Glutamatergic neuron (in vitro differentiated cells): ENCODE measurements around the gene PEX13. TPM values are rescaled to one million over a fixed set of nuclear protein-coding genes. Genes with fewer than 3 reads are reported as not detected.
"Not testable (repeated sequence)": the region's sequence is repeated elsewhere in the genome, so short reads cannot be mapped to it uniquely, and the experiment has no call there.

Source experiments
- DNase-seq: peaks from one replicate; pipeline ENCODE4 v3.0.0; 2022
- H3K27ac Mint-ChIP-seq: one replicate; pipeline ENCODE4 v1.8.0; 2020; ENCODE audit warnings: mild to moderate bottlenecking, mixed read lengths, inconsistent platforms; ENCODE audit not compliant: unreplicated experiment
- H3K27me3 Mint-ChIP-seq: one replicate; pipeline ENCODE4 v1.8.0; 2020; ENCODE audit warnings: mild to moderate bottlenecking, moderate library complexity, mixed read lengths, inconsistent platforms; ENCODE audit not compliant: unreplicated experiment
- H3K36me3 Mint-ChIP-seq: one replicate; pipeline ENCODE4 v1.8.0; 2020; ENCODE audit warnings: mild to moderate bottlenecking, mixed read lengths, inconsistent platforms; ENCODE audit not compliant: unreplicated experiment
- H3K4me1 Mint-ChIP-seq: one replicate; pipeline ENCODE4 v1.8.0; 2020; ENCODE audit warnings: mild to moderate bottlenecking, low read depth, mixed read lengths, inconsistent platforms; ENCODE audit not compliant: unreplicated experiment
- H3K4me3 Mint-ChIP-seq: one replicate; pipeline ENCODE4 v1.8.0; 2020; ENCODE audit warnings: mild to moderate bottlenecking, mixed read lengths, inconsistent platforms; ENCODE audit not compliant: unreplicated experiment
- H3K9me3 Mint-ChIP-seq: one replicate; pipeline ENCODE4 v1.8.0; 2020; ENCODE audit warnings: mild to moderate bottlenecking, moderate library complexity, mixed read lengths, inconsistent platforms; ENCODE audit not compliant: unreplicated experiment
- CTCF ChIP-seq: fragments of 200-600 bp; sonication (generic); IDR thresholded peaks from one replicate; pipeline ENCODE4 v1.5.0; 2021; ENCODE audit not compliant: partially characterized antibody, unreplicated experiment
- total RNA-seq: library from RNA; stranded (reverse); fragmentation: NEBNext Ultra II Directional; extraction: Animal tissue kit (Norgen Biotek cat#: 25700); gene quantifications from one replicate; pipeline ENCODE4 v1.2.1, GENCODE V29; 2021; ENCODE audit not compliant: unreplicated experiment

The PEX13 gene
- total RNA-seq, 1 donor from 2014 or later: 22.5 TPM

GRCh38 chr2:60980071-60980815 lies 37.3 kb upstream of the PEX13 start:
- Mint-ChIP-seq H3K36me3 (no peaks in the 10 kb centered on the region), H3K27me3 (no peaks in the 10 kb centered on the region), H3K9me3 (no peaks in the 10 kb centered on the region), H3K4me3 (no peak overlapping the region), H3K27ac (no peak overlapping the region), H3K4me1 (no peaks in the 10 kb centered on the region)
- no peak for TF ChIP-seq CTCF
- DNase-seq: no peak

GRCh38 chr2:60982066-60982465 lies 35.5 kb upstream of the PEX13 start:
- H3K27me3 Mint-ChIP-seq, DNase-seq, H3K9me3 Mint-ChIP-seq, H3K27ac Mint-ChIP-seq, H3K4me3 Mint-ChIP-seq, H3K4me1 Mint-ChIP-seq, H3K36me3 Mint-ChIP-seq: not testable (repeated sequence)

- H3K27ac Mint-ChIP-seq: no peak overlapping the region
- H3K9me3 Mint-ChIP-seq: no peaks in the 10 kb centered on the region
- H3K36me3 Mint-ChIP-seq: no peaks in the 10 kb centered on the region
- no peaks in the 10 kb centered on the region for H3K4me1 Mint-ChIP-seq
- no peaks in the 10 kb centered on the region for H3K27me3 Mint-ChIP-seq
- no peak for TF ChIP-seq CTCF
- H3K4me3 Mint-ChIP-seq: no peak overlapping the region
- DNase-seq: no peak
These were observed 32.8 kb upstream of the PEX13 start for GRCh38 chr2:60984720-60985119.

DNA sequence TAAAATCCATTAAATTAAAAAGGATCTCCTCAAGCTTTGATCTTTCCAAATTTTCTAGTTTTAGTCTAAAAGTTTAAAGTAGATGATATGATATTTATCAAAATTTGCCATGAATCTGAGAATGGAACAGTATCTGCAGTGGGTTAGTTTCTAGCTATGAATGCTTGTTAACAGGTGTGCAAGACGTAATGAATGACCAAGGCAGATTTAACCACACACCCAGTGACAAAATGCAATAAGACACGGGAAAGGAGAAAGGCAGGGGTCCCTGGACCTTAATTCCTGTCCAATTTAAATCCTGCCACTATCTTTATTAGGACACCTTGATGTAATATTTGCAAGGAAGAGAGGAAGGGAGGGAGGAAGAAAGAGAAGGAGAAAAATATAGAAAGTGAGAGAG lies 30.5 kb upstream of the PEX13 start:
- H3K27ac Mint-ChIP-seq: no peak overlapping the region
- H3K27me3 Mint-ChIP-seq: no peaks in the 10 kb centered on the region
- no peak for DNase-seq
- no peaks in the 10 kb centered on the region for H3K4me1 Mint-ChIP-seq
- peaks cover 4% of the 10 kb centered on the region for H3K9me3 Mint-ChIP-seq
- peaks cover 10% of the 10 kb centered on the region for H3K36me3 Mint-ChIP-seq
- TF ChIP-seq CTCF: no peak
- no peak overlapping the region for H3K4me3 Mint-ChIP-seq

DNA sequence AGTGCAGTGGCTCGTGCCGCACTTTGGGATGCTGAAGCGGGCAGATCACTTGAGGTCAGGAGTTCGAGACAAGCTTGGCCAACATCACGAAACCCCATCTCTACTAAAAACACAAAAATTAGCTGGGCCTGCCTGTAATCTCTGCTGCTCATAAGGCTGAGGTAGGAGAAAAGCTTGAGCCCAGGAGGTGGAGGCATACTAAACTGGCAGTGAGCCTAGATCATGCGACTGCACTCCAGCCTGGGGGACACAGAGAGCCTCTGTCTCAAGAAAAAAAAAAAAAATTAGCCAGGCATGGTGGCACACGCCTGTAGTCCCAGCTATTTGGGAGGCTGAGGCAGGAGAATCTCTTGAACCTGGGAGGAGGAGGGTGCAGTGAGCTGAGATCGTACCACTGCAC lies 29.9 kb upstream of the PEX13 start:
- H3K4me3 Mint-ChIP-seq, H3K27ac Mint-ChIP-seq, DNase-seq, H3K36me3 Mint-ChIP-seq, H3K4me1 Mint-ChIP-seq, H3K9me3 Mint-ChIP-seq, H3K27me3 Mint-ChIP-seq: not testable (repeated sequence)

GRCh38 chr2:60989259-60989658 lies 28.3 kb upstream of the PEX13 start:
- H3K9me3 Mint-ChIP-seq: peaks cover 9% of the 10 kb centered on the region

More at GRCh38 chr2:60989259-60989658, 28.3 kb upstream of the PEX13 start:
- H3K36me3 Mint-ChIP-seq: peaks cover 10% of the 10 kb centered on the region
- H3K27me3 Mint-ChIP-seq: no peaks in the 10 kb centered on the region
- DNase-seq: no peak
- H3K4me1 Mint-ChIP-seq: no peaks in the 10 kb centered on the region
- no peak for TF ChIP-seq CTCF
- H3K4me3 Mint-ChIP-seq: no peak overlapping the region
- no peak overlapping the region for H3K27ac Mint-ChIP-seq
